HepG2 (cell line): Measurements from ENCODE around the gene CSTPP1. TPM values are rescaled to one million over a fixed set of nuclear protein-coding genes. Genes with fewer than 3 reads are reported as not detected.

Experiments
- ATAC-seq: fragments of 200-7000 bp; cut with Tn5 transposase; 3 replicates; pipeline ENCODE4 v1.9.1; 2020; ENCODE audit warnings: mild to moderate bottlenecking, moderate library complexity
- BruUV-seq: library from RNA; stranded (reverse); fragments of 400-500 nt; replicated peaks from 2 replicates; lab custom pipeline; 2021; lab: Mats Ljungman, UMichigan
- CTCF ChIA-PET: fragments of 300-600 bp; formaldehyde crosslinking; extraction: SDS; loops from one replicate; lab custom pipeline; 2021; ENCODE audit warnings: low total read pairs, inconsistent platforms, low intra/inter-chr PET ratio; lab: Yijun Ruan, JAX
- POLR2A ChIA-PET: fragments of 350-600 bp; sonication (Branson Sonifier 250); formaldehyde crosslinking; loops from one replicate; lab custom pipeline; 2020; ENCODE audit warnings: antibody characterized with exemption, inconsistent platforms; lab: Yijun Ruan, JAX
- DNase-seq: peaks from one replicate; pipeline ENCODE4 v3.0.0-alpha.2; 2015; ENCODE audit warnings: low spot score
- FAIRE-seq: peaks from 3 replicates; lab custom pipeline; 2011; peaks lifted over from hg19 to GRCh38; lab: Jason Lieb, UNC
- H2AFZ ChIP-seq: one replicate; pipeline ENCODE4 v1.6.1; 2011; ENCODE audit warnings: low read length, inconsistent platforms
- H3K27ac ChIP-seq: fragments of 300-600 bp; 3 replicates; pipeline ENCODE4 v1.8.0; 2011; ENCODE audit warnings: mixed run types, mild to moderate bottlenecking, mixed read lengths, low read length, inconsistent platforms; ENCODE audit not compliant: insufficient read depth; ENCODE audit errors: extremely low read length
- H3K27me3 ChIP-seq, 2 experiments: fragments of 200-600 bp in 1 of 2; 2 replicates in 1 of 2; 3 replicates in 1 of 2; pipeline versions ENCODE4 v1.6.0 to v1.8.0; 2011; ENCODE audit warnings: low read length in 2 of 2, mild to moderate bottlenecking in 2 of 2, moderate library complexity in 2 of 2, inconsistent platforms in 1 of 2; ENCODE audit not compliant: insufficient read depth in 2 of 2, control insufficient read depth in 1 of 2
- H3K36me3 ChIP-seq, 2 experiments: fragments of 200-600 bp in 1 of 2; replicated peaks in 1 of 2; 2 replicates in 1 of 2; 3 replicates in 1 of 2; pipeline versions ENCODE4 v1.5.1 to v1.8.0; 2011; ENCODE audit warnings: low read length in 2 of 2, inconsistent platforms in 1 of 2; ENCODE audit not compliant: insufficient read depth in 2 of 2, control insufficient read depth in 1 of 2
- H3K4me1 ChIP-seq: 2 replicates; pipeline ENCODE4 v1.5.1; 2012; ENCODE audit warnings: low read length, inconsistent platforms; ENCODE audit not compliant: insufficient read depth
- H3K4me2 ChIP-seq: 2 replicates; pipeline ENCODE4 v1.6.0; 2011; ENCODE audit warnings: low read depth, low read length, inconsistent platforms
- H3K4me3 ChIP-seq, 3 experiments: fragments of 200-600 bp in 1 of 3; sonication (generic), shearing (Covaris generic) in 1 of 3; replicated peaks in 1 of 3; 2 replicates each; pipeline ENCODE4 v1.5.1; 2011 to 2016; ENCODE audit warnings: low read length in 3 of 3, inconsistent platforms in 2 of 3, low read depth in 2 of 3, mild to moderate bottlenecking in 2 of 3, control low read depth in 1 of 3, mixed read lengths in 1 of 3; ENCODE audit not compliant: insufficient read depth in 1 of 3
- H3K79me2 ChIP-seq: one replicate; pipeline ENCODE4 v1.6.1; 2011; ENCODE audit warnings: low read length, inconsistent platforms; ENCODE audit not compliant: insufficient read depth
- H3K9ac ChIP-seq: 2 replicates; pipeline ENCODE4 v1.6.0; 2011; ENCODE audit warnings: mild to moderate bottlenecking, low read depth, low read length, inconsistent platforms; ENCODE audit not compliant: insufficient read depth
- H3K9me3 ChIP-seq: 2 replicates; pipeline ENCODE4 v1.5.1; 2012; ENCODE audit warnings: mild to moderate bottlenecking, low read length
- H4K20me1 ChIP-seq: 2 replicates; pipeline ENCODE4 v1.6.0; 2011; ENCODE audit warnings: inconsistent platforms, mild to moderate bottlenecking, low read length, moderate library complexity; ENCODE audit not compliant: insufficient read depth
- ASH2L ChIP-seq: fragments of 300-600, 200-600 bp; sonication (generic); IDR thresholded peaks from 2 replicates; pipeline ENCODE4 v1.7.0; 2017; ENCODE audit warnings: low read depth, mild to moderate bottlenecking, moderate library complexity, mixed read lengths, low read length; ENCODE audit not compliant: insufficient read length
- CEBPB ChIP-seq: IDR thresholded peaks from 2 replicates; pipeline ENCODE4 v1.6.1; 2011; ENCODE audit warnings: low read depth, low read length, improper control_type of control experiment, borderline replicate concordance
- CENPT ChIP-seq: sonication (generic); formaldehyde crosslinking; IDR thresholded peaks from 2 replicates; pipeline ENCODE4 v1.8.0; 2022; ENCODE audit warnings: low read depth, mild to moderate bottlenecking, moderate library complexity, missing genetic modification reagents
- DBP ChIP-seq: sonication (generic); formaldehyde crosslinking; IDR thresholded peaks from 2 replicates; pipeline ENCODE4 v1.4.0; 2020; ENCODE audit warnings: missing genetic modification reagents; ENCODE audit errors: not compliant biosample characterization
- DNMT1 ChIP-seq: sonication (generic); formaldehyde crosslinking; IDR thresholded peaks from 2 replicates; pipeline ENCODE4 v1.5.1; 2020; ENCODE audit warnings: mild to moderate bottlenecking, missing genetic modification reagents
- HMG20A ChIP-seq: IDR thresholded peaks from 2 replicates; pipeline ENCODE4 v1.6.1; 2016; ENCODE audit warnings: borderline replicate concordance
- HNF4A ChIP-seq: sonication (generic); formaldehyde crosslinking; IDR thresholded peaks from 2 replicates; pipeline ENCODE4 v1.4.0; 2020; ENCODE audit warnings: missing genetic modification reagents
- PRDM10 ChIP-seq: sonication (generic); formaldehyde crosslinking; IDR thresholded peaks from 2 replicates; pipeline ENCODE4 v1.4.0; 2020; ENCODE audit warnings: low read depth, missing genetic modification reagents
- STAT6 ChIP-seq: sonication (generic); formaldehyde crosslinking; IDR thresholded peaks from 2 replicates; pipeline ENCODE4 v1.4.0; 2020; ENCODE audit warnings: missing genetic modification reagents, mild to moderate bottlenecking, borderline replicate concordance
- TBX2 ChIP-seq: sonication (generic); formaldehyde crosslinking; IDR thresholded peaks from 2 replicates; pipeline ENCODE4 v1.5.0; 2020; ENCODE audit warnings: missing genetic modification reagents, mild to moderate bottlenecking, borderline replicate concordance
- ZBTB34 ChIP-seq: sonication (generic); formaldehyde crosslinking; IDR thresholded peaks from 2 replicates; pipeline ENCODE4 v1.8.0; 2022; ENCODE audit warnings: mild to moderate bottlenecking, missing genetic modification reagents
- ZBTB39 ChIP-seq: sonication (generic); formaldehyde crosslinking; IDR thresholded peaks from 2 replicates; pipeline ENCODE4 v1.5.0; 2020; ENCODE audit warnings: missing genetic modification reagents
- WGBS: methylation state at CpG from one replicate; pipeline ENCODE4 v1.1.6; 2017; ENCODE audit warnings: low lambda C conversion rate; 5-methylcytosine and 5-hydroxymethylcytosine counted together
- in situ Hi-C: cut with HindIII; loops from 2 replicates; pipeline ENCODE4 v1.10.0; 2017; ENCODE audit warnings: low pct_unique_long_range_greater_than_20kb; ENCODE audit not compliant: extremely low pct_ligation_motif_present
- intact Hi-C: fragments of 100-400 bp; cut with micrococcal nuclease; formaldehyde crosslinking; loops from one replicate; pipeline ENCODE4 v1.10.0; 2022; ENCODE audit not compliant: unreplicated experiment
- polyA plus RNA-seq, 8 experiments: library from polyadenylated mRNA; depleted of rRNA in 3 of 8; stranded (reverse) in 7 of 8; unstranded in 1 of 8; fragments of >200 nt; fragmentation: Illumina TruSeq in 4 of 8; extraction: Trizol in 4 of 8; gene quantifications; 2 replicates each; pipeline versions ENCODE4 v1.2.1 to v1.2.3, GENCODE V29; 2011 to 2016; ENCODE audit warnings: low read depth in 4 of 8, missing spikeins in 1 of 8, mixed read lengths in 1 of 8; ENCODE audit not compliant: insufficient read depth in 1 of 8
- total RNA-seq, 5 experiments: library from RNA; depleted of rRNA; stranded (reverse); fragments of >200 nt; fragmentation: Illumina TruSeq; extraction: Trizol; gene quantifications; 2 replicates each; pipeline ENCODE4 v1.2.3, GENCODE V29; 2016; ENCODE audit warnings: low read depth in 1 of 5

CSTPP1 gene
- total and polyA plus RNA-seq, 2 of the 13 experiments (the other 11 are each of a cell fraction or from before 2014, with no cell fraction given): 12.3 to 14.6 TPM

- no peak for TF ChIP-seq PRDM10 (CRISPR knock-in tag)
- no peak for TF ChIP-seq HNF4A (CRISPR knock-in tag)
- no peak for TF ChIP-seq DBP
- TF ChIP-seq ZBTB34 (CRISPR knock-in tag): no peak
- TF ChIP-seq CEBPB: no peak
- TF ChIP-seq, all 625 proteins: peak for 0
These were observed 116.0 kb downstream of the CSTPP1 start (continued) for GRCh38 chr11:47052576-47052975.

- FAIRE-seq (no peak), DNase-seq (no peak), ATAC-seq (no peak)
- CTCF ChIA-PET: no interaction called here
- Histone ChIP-seq H3K4me1 (peaks cover 10% of the 10 kb centered on the region), H3K4me3 (no peak overlapping the region), H3K27ac (no peak overlapping the region), H3K27me3 (no peaks in the 10 kb centered on the region), H3K36me3 (0 out of 5 replicates have a peak, but pooled peaks cover 0 to 1% of the 10 kb centered on the region in 2 experiments), H3K9me3 (no peaks in the 10 kb centered on the region), H3K9ac (no peak overlapping the region), H3K4me2 (no peak overlapping the region), H2AFZ (no peak overlapping the region), H3K79me2 (no peaks in the 10 kb centered on the region), H4K20me1 (no peaks in the 10 kb centered on the region)
- in situ Hi-C loops: no loop called here
- intact Hi-C loops: no loop called here
- POLR2A ChIA-PET: no interaction called here
- no TSS peak for BruUV-seq
- 76% methylated on average over 1 of the region's 1 CpG for WGBS
- no peak for TF ChIP-seq ZBTB39 (CRISPR knock-in tag)
- no peak for TF ChIP-seq HMG20A (CRISPR knock-in tag)
- TF ChIP-seq STAT6 (CRISPR knock-in tag): no peak
- no peak for TF ChIP-seq DNMT1 (CRISPR knock-in tag)
- TF ChIP-seq CENPT (CRISPR knock-in tag): no peak
- TF ChIP-seq ASH2L: no peak
- no peak for TF ChIP-seq TBX2
These were observed 119.0 kb downstream of the CSTPP1 start for GRCh38 chr11:47055534-47055933.
